Measurements from ENCODE around the gene DDX10.

GRCh38 chr11:108694846-108695245, 30.0 kb downstream of the DDX10 start:
- no peak for TF ChIP-seq SMC3 (conservative IDR thresholded peaks at IDR 0.05; ENCODE audit: poor library complexity)
- TF ChIP-seq, protein P1, sequence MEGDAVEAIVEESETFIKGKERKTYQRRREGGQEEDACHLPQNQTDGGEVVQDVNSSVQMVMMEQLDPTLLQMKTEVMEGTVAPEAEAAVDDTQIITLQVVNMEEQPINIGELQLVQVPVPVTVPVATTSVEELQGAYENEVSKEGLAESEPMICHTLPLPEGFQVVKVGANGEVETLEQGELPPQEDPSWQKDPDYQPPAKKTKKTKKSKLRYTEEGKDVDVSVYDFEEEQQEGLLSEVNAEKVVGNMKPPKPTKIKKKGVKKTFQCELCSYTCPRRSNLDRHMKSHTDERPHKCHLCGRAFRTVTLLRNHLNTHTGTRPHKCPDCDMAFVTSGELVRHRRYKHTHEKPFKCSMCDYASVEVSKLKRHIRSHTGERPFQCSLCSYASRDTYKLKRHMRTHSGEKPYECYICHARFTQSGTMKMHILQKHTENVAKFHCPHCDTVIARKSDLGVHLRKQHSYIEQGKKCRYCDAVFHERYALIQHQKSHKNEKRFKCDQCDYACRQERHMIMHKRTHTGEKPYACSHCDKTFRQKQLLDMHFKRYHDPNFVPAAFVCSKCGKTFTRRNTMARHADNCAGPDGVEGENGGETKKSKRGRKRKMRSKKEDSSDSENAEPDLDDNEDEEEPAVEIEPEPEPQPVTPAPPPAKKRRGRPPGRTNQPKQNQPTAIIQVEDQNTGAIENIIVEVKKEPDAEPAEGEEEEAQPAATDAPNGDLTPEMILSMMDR (IDR thresholded peaks at IDR 0.05; ENCODE audit: poor library complexity, severe bottlenecking) = no peak
